CD4-positive, alpha-beta T cell treated with Interferon alpha-2 for 1 hour (primary cell): Measurements from ENCODE around the gene LYZL2.

Experiments used
- DNase-seq, 2 donors: peaks; one replicate each; pipeline ENCODE4 v3.0.0-alpha.2; 2020 to 2022

LYZL2 gene

DNA sequence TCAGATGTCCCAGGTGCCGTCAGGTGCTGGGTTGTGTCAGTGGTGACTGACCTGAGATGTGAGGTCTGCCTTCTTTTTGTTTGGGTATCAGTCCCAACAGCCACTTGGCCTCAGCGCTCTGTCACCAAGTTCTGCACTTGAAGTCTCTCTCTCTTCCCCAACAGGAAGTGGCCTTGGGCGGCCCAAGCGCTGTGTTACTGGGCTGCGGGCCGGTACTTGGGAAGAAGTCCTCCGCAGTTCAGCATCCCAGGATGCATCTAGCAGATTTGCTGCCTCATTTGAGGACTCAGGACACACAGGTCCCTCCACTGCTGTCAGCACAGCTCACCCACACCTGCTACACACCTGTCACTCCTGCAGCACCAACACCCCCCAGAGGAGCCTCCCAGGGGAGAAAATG lies 40.1 kb downstream of the LYZL2 start:
- DNase-seq, result peak in 1 of 2 donors; percentile 5

DNA sequence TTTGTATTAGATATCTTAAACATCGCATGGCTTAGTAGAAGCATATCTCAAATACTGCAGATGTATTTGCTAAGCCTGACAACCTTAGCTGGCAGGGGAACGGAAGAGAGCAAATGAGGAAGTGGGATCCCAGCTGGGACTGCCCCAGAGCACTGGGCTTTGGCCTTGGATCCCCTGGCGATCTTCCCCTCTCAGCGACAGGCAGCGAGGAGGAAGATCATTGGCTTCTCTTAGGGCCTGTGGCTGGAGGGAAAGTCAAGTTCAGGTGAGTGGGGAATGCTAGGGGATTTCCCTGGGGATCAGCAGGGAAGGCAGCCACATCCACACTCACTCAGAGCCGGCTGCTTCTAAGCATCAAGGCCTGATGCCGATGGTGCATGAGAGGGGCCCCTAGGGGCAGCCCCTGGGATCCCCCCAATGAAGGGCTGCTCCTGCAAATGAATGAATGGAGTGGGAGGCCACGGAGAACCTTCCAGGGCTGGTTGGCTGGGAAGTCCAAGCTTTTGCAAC lies 42.0 kb downstream of the LYZL2 start:
- DNase-seq, result peak; percentile 7 to 60

DNA sequence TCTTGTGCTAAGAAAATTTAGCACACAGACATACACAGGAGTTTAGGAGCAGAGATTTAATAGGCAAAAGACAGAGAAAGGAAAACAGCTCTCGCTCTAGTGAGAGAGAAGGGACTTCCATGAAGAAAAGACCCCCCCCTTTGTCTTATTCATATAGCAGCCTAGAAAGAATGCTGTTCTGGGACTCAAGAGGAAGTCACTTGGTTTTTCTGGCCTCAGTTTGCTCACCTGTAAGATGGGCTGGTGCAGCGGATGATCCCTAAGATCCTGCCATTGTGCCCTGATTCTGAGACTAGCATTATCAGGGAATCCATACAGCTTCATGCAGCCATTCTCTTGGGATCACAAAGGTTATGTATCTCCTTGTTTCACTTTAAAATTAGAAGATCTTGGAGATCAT lies 42.7 kb downstream of the LYZL2 start:
- no peak for DNase-seq

DNA sequence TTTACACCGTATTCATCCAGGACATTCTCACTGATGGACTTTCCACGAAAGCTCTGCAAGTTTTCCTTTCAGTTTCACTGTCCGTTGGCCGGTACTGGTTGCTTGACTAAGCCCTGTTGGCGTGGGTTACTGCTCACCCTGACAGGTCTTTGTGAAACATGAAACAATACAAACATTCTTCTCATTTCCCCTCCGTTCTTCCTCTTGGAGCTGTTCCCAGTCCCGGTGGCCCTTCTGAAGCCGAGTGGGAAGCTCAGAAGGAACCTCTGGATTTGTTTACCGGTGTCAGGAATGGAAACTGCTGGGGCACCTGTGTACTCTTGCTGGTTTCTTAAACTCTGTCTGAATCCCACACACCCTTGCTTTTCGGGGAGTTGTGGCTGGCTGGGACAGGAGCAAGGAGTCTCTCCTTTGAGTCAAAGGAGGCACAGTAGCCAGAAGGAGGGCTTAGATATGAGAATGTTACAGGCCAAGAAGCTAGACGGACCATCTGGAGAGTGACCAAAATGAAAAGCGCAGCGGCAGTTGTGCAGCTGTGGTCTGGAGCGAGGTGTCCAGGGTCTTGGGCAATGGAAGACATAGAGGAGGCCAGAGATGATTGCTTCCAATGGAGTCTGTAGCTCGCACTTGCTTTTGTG lies 45.7 kb downstream of the LYZL2 start:
- DNase-seq, result peak; percentile 14 to 30

DNA sequence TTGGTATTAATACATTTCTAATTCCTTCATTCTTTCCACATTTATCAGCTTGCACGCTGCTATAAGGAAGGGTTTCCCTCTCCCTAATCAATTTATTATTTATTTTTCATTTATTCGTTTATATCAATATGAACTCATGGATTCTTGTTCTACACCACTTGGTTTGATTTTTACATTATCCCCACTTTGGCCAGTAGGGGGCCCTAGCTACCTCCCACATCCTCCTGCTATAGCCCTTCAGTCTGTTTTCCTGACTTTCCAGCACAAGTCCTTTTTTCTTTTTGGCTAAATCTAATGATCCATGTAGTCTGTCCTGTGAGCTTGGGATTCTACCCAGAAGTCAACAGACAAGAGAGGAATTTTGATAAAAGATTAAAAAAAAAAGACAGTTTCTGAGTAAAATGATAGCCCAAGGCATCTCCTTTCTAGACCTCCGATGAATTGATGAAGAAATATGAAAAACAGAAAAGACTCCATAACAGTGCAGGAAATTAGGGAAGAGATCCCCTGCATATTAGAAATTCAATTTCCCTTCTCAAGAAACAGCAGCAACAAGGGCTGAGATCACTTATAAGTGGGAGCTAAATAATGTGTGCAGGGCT lies 47.7 kb downstream of the LYZL2 start:
- DNase-seq, result peak; percentile 6 to 44

DNA sequence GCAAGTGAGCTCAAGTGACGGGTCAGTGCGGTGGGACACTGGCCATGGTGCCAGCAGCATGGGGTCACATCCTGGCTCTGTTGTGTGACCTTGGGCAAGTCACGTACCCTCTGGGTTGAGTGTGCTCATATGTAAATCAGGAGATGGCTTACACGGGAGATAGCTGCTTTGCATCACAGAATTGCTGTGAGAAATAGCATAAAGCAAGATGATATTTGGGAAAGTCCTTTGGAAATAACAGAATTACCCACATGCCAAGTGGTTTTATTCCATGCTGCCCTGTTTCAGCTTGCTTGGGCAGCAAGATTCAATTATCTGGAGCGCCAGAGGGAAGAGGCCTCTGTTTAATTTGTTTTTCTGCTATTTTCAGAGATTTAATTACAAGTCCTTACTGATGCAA lies 48.9 kb downstream of the LYZL2 start:
- DNase-seq, result no peak

DNA sequence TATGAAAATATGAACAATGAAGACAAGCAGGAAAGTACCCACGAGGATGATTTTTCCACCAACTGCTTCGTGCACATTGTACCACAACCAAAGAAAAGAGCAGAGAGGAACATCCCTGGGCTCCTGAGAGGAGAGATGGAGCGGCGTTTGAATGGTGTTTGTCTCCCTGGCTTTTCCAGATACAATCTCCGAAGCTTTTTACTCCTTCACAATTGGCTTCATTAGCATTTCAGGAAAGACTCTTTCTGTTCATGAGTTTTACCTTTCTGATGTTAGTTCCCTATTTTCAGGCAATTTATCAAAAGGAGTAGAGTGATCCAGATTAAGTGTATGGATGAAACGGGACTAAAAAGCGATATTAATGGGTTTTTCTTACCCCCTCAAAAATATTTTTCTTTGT lies 49.3 kb downstream of the LYZL2 start:
- no peak for DNase-seq

DNA sequence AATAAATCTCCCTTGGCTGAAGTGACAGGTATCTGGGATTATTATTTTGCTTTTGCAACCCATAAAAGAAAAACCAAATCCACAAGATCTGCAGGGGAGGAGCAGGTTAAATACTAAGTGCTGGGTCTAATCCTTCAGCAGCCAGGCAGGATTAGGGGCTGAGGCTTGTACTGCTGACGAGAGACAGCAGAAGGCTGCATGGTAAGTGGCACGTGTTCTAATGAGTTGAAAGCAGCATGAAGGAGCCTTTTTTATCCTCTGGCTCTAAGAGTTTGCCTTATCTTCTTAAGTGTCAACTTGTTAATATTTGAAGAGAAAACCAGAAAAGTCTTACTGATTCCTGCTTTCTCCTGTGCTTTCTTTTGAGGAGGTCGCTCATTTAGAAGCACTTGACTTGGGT lies 50.0 kb downstream of the LYZL2 start:
- DNase-seq, result no peak

DNA sequence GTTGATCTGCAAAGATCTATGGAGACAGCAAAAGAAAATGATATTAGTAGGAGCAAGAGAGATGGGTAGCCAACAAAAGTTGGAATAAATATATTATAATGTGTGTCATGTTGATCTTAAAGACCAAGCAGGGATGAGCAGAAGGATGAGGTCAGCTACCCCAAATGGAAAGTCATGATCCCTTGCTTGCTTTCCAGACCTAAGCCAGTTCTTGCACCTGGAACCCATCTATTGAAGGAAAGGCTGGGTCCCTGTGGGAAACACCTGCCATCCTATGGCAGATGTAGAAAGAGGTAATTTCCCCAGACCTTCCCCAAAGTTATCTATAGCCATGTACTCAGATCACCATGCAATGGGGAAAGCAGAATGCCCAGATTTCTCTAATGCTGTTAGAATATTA lies 52.5 kb downstream of the LYZL2 start:
- no peak for DNase-seq

DNA sequence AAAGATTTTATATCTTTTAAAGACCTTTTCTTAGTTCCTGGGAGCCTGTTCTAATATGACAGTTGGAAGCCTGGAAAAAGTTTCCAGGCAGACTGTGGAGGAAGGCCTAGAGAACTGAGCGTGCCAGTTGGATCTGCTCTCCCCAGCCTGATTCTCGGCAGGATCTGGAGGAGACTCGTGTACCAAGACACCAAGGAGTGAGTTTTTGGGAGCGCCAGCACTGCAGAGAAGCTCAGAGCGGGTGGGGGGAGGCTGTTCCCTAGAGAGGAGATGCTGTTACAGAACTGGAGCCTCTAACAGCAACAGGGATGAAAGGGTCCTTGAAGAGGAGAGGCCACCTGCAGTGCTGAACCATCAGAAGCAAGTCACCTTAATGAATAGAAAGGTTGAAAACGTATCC lies 52.9 kb downstream of the LYZL2 start:
- DNase-seq, result no peak

DNA sequence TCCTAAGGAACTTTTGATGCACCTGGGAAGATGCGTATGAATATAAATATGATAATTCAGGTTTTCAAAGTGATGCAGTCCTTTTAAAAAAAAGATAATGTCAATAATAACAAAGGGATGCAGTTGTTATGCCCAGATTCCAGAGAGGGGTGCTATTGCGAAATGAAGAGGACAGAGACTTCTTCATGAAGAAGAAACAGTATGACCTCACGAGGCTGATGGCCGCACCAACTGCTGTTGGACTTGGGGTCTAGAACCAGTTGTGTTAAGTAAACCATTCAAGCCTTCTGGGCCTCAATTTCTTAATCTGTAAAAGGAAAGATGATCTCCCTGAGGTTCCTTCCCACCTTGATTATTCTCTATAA lies 55.1 kb downstream of the LYZL2 start:
- no peak for DNase-seq

DNA sequence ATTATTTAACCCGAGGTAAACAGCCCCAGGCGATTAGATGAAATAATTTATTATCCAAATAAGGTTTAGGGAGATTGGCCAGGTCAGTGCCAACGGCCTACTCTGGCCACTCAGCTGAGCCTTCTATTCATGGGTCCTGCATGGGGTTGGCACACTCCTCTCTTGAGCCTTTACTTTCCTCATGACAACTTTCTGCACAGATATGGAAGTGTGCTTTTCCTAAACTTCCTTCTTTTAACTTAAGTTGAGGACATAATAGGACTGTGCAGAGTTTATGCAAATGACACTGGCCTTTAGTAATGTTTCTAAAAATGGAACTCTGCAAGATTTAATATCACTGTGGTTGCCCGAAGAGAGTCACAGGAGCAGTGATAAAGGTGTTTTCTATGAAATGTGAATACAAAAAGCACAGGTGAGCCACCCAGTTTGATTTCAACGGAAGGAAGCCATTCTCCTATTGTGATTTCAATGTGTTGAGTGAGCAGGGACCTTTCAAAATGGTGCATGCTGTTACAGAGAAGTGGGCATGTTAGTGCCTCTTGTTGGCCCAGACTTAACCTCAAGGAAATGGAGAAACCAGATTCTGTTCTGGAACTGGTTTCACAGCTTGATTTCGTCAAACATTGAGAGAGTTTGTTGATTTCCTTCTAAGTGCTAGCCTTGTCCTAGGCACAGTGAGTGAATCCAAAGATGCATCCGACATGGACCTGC lies 55.7 kb downstream of the LYZL2 start:
- DNase-seq, result no peak

DNA sequence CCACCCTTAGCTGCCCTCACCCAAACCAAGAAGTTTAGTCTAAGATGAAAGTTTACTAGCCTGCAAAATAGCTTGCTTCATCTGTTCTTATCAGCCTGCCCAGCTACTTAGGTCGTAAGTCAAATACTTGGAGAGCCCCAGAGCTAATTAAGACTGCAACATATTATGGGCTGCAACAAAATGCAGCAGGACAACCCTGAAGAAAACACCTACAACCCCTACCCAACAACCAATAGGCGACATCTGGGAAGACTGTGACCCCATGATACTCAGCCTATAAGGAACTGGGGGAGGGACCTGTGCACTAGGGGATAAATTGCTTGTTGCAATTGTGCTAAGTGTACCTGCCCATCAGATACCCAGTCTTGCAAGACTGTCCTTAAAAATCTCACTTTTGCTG lies 64.1 kb downstream of the LYZL2 start:
- DNase-seq, result no peak

DNA sequence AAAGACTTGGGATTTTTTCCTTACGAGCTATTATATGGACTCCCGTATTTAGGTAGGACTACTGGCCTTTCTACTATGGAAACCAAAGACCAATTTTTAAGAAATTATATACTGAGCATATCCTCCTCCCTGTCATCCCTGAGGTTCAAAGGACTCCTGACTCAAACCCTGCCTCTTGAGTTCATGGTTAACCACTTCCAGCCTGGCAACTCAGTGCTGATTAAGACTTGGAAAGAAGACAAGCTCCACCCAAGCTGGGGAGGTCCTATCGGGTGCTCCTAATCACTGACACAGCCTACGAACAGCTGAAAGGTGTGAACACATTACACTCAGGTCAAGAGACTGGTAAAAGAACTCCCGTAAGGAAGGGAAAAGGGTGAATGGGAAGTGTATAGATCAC lies 66.8 kb downstream of the LYZL2 start:
- no peak for DNase-seq
